Neural crest cell (in vitro differentiated cells): ENCODE results near the gene CLK4. TPM values are rescaled to one million over a fixed set of nuclear protein-coding genes. Genes with fewer than 3 reads are reported as not detected.
A peak's percentile ranks its signal among the peaks of the same experiment; 100 is the strongest.

Source experiments
- DNase-seq: peaks from one replicate; pipeline ENCODE4 v3.0.0; 2021; ENCODE audit warnings: low read depth, mixed read lengths, low spot score
- H3K27ac Mint-ChIP-seq: one replicate; pipeline ENCODE4 v1.8.0; 2021; ENCODE audit warnings: mild to moderate bottlenecking, mixed read lengths; ENCODE audit not compliant: unreplicated experiment
- H3K27me3 Mint-ChIP-seq: 2 replicates; pipeline ENCODE4 v1.8.0; 2021; ENCODE audit warnings: low read depth, mild to moderate bottlenecking, mixed read lengths
- H3K36me3 Mint-ChIP-seq: 2 replicates; pipeline ENCODE4 v1.8.0; 2021; ENCODE audit warnings: low read depth, mild to moderate bottlenecking, mixed read lengths
- H3K4me1 Mint-ChIP-seq: 2 replicates; pipeline ENCODE4 v1.8.0; 2021; ENCODE audit warnings: mixed read lengths
- H3K4me3 Mint-ChIP-seq: one replicate; pipeline ENCODE4 v1.8.0; 2021; ENCODE audit warnings: mild to moderate bottlenecking, mixed read lengths
- H3K9me3 Mint-ChIP-seq: 2 replicates; pipeline ENCODE4 v1.8.0; 2021; ENCODE audit warnings: mixed read lengths
- CTCF ChIP-seq: fragments of 200-600 bp; sonication (generic); conservative IDR thresholded peaks from 2 replicates; pipeline ENCODE4 v1.5.0; 2021; ENCODE audit warnings: antibody characterized with exemption, mild to moderate bottlenecking
- total RNA-seq: library from RNA; stranded (reverse); gene quantifications from 2 replicates; pipeline ENCODE4 v1.2.1, GENCODE V29; 2021

CLK4 gene
- total RNA-seq, 1 donor from 2014 or later = 25.1 TPM

- Mint-ChIP-seq H3K4me3 (no peak overlapping the region), H3K27me3 (peaks cover 4% of the 10 kb centered on the region), H3K36me3 (peaks cover 11% of the 10 kb centered on the region), H3K9me3 (no peaks in the 10 kb centered on the region), H3K4me1 (peaks cover 32% of the 10 kb centered on the region), H3K27ac (no peak overlapping the region)
- no peak for DNase-seq
- TF ChIP-seq CTCF = no peak
These were observed 69.4 kb downstream of the CLK4 start for GRCh38 chr5:178557416-178557815.

- Mint-ChIP-seq H3K4me1 (peaks cover 33% of the 10 kb centered on the region), H3K4me3 (no peak overlapping the region), H3K27me3 (peaks cover 6% of the 10 kb centered on the region), H3K27ac (peak overlapping the region; percentile 37), H3K36me3 (peaks cover 11% of the 10 kb centered on the region), H3K9me3 (no peaks in the 10 kb centered on the region)
- no peak for TF ChIP-seq CTCF
- no peak for DNase-seq
These were observed 71.1 kb downstream of the CLK4 start for GRCh38 chr5:178555771-178556211.

- TF ChIP-seq CTCF = no peak
- no peak for DNase-seq
- Mint-ChIP-seq H3K27ac (no peak overlapping the region), H3K4me3 (no peak overlapping the region), H3K36me3 (peaks cover 11% of the 10 kb centered on the region), H3K27me3 (peaks cover 6% of the 10 kb centered on the region), H3K4me1 (peaks cover 26% of the 10 kb centered on the region), H3K9me3 (no peaks in the 10 kb centered on the region)
These were observed 71.8 kb downstream of the CLK4 start for GRCh38 chr5:178555005-178555404.

GRCh38 chr5:178554311-178554710, 72.5 kb downstream of the CLK4 start:
- TF ChIP-seq CTCF = no peak
- H3K27me3 Mint-ChIP-seq = peaks cover 6% of the 10 kb centered on the region
- peaks cover 26% of the 10 kb centered on the region for H3K4me1 Mint-ChIP-seq
- no peaks in the 10 kb centered on the region for H3K9me3 Mint-ChIP-seq
- no peak overlapping the region for H3K4me3 Mint-ChIP-seq
- H3K36me3 Mint-ChIP-seq = peaks cover 9% of the 10 kb centered on the region
- DNase-seq = no peak
- H3K27ac Mint-ChIP-seq = no peak overlapping the region

GRCh38 chr5:178553517-178553916, 73.3 kb downstream of the CLK4 start:
- Mint-ChIP-seq H3K9me3 (no peaks in the 10 kb centered on the region), H3K4me3 (no peak overlapping the region), H3K27me3 (peaks cover 7% of the 10 kb centered on the region), H3K27ac (peak overlapping the region; percentile 68), H3K4me1 (peaks cover 28% of the 10 kb centered on the region), H3K36me3 (peaks cover 4% of the 10 kb centered on the region)
- DNase-seq = no peak
- TF ChIP-seq CTCF = no peak

Other genes with a start within 250 kb of the CLK4 start
- gene COL23A1, start 36.7 kb downstream of the CLK4 start, total RNA-seq = 33.7 and 34.0 TPM in 2 replicates
- gene ZNF354A, start 103.6 kb upstream of the CLK4 start, total RNA-seq = 18.8 and 19.6 TPM in 2 replicates
- gene ZNF354B, start 232.9 kb upstream of the CLK4 start, total RNA-seq = 24.8 and 25.9 TPM in 2 replicates